Measurements from ENCODE around the gene FTCD.

DNA sequence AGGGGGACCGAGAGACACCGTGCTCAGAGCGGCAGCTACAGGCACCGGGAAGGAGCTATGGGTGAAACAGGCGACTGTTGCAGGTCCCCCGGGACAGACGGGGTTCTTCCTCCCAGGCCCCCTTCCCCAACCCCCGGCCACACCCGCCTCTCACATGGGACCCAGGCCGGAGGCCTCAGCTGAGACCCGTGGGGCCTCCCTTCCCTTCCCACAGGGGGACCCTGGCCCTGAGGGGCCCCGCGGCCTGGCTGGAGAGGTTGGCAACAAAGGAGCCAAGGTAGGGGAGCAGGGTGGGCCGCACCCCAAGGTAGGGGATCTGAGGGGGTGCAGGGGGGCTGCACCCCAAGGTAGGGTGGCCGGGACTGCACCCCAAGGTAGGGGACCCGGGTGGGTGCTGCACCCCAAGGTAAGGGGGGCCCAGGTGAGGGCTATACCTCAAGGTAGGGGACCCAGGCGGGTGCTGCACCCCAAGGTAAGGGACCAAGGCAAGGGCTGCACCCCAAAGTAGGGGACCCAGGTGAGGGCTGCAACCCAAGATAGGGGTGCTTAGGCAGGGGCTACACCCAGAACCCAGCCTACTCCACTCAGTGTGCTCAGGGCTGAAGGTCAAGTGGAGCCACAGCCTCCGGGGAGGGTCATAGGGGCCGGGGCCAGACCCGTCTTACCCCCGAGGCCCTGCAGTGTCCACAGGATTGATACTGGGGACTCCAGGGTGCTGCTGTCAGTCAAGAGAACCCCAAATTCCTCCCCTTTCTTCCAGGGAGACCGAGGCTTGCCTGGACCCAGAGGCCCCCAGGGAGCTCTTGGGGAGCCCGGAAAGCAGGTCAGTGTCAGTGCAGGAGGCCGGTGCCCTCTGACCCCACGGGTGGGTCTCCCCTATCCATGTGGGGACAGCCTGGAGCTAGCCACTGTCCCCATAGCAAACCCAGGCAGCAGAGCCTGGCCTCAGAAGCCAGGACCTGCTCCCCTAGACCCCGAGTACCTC, 34.8 kb downstream of the FTCD start:
- TF ChIP-seq, protein P1, sequence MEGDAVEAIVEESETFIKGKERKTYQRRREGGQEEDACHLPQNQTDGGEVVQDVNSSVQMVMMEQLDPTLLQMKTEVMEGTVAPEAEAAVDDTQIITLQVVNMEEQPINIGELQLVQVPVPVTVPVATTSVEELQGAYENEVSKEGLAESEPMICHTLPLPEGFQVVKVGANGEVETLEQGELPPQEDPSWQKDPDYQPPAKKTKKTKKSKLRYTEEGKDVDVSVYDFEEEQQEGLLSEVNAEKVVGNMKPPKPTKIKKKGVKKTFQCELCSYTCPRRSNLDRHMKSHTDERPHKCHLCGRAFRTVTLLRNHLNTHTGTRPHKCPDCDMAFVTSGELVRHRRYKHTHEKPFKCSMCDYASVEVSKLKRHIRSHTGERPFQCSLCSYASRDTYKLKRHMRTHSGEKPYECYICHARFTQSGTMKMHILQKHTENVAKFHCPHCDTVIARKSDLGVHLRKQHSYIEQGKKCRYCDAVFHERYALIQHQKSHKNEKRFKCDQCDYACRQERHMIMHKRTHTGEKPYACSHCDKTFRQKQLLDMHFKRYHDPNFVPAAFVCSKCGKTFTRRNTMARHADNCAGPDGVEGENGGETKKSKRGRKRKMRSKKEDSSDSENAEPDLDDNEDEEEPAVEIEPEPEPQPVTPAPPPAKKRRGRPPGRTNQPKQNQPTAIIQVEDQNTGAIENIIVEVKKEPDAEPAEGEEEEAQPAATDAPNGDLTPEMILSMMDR (IDR thresholded peaks at IDR 0.05; ENCODE audit: low read length), result no peak
- no peak for TF ChIP-seq EZH2 (optimal IDR thresholded peaks at IDR 0.05; ENCODE audit: low read depth, low read length)

Data from MM.1S (cell line).